Thyroid gland (tissue), 4 donors: ENCODE data around the gene MSH5.

Experiments used
- POLR2A ChIP-seq, 2 donors: fragments of 450-650 bp; IDR thresholded peaks; one replicate each; pipeline ENCODE4 v1.6.1; 2017; ENCODE audit warnings: antibody characterized with exemption in 2 of 2, mild to moderate bottlenecking in 2 of 2, moderate library complexity in 1 of 2
- TF ChIP-seq, protein P1 (sequence below), 6 experiments: fragments of 200-600 bp in 3 of 6; fragments of 450-650 bp in 3 of 6; sonication (generic) in 3 of 6; IDR thresholded peaks; one replicate each; pipeline ENCODE4 v1.5.1; 2016 to 2019; ENCODE audit warnings: antibody characterized with exemption in 6 of 6, mild to moderate bottlenecking in 2 of 6, inconsistent platforms in 1 of 6, moderate library complexity in 1 of 6

DNA sequence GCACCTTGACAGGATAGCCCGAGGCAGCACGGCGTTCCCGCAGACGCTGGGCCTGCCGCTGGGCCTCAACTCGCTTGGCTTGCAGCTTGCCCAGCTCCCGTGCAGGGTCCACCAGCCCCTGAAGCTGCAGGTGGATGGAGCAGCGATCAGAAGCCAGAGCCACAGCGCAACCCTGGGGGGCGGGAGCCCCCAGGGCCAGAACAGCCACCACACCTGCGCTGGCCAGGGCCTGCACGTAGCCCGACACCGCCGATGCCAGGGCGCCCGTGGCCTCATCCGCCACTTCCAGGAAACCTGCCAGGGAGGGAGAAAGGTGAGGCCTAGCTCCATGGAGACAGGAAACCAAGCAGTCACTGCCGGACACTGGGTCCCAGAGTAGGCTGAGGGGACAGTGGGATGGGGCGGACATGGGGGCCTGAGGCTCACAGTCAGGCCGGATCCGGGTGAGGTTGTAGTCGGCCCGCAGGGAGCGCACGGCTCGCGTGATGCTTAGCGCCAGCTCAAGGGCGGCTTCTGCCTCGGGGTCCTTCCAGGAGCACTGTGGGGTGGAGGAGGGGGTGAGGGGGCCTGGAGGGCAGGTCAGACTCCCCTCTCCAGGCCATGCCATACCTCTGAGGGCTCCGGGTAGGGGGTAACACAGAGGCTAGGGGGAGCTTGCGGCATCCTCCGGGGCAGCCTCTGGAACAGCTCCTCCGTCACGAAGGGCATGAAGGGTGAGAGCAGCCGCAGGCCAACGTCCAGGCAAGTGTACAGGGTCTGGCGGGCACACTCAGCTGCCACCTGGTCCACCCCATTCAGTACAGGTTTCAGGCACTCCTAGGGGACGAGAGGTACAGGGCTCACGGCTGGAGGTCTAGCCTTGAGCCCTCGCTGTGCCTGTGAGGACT, 39.4 kb downstream of the MSH5 start:
- no peak for TF ChIP-seq POLR2A (IDR thresholded peaks at IDR 0.05)
- TF ChIP-seq, protein P1, sequence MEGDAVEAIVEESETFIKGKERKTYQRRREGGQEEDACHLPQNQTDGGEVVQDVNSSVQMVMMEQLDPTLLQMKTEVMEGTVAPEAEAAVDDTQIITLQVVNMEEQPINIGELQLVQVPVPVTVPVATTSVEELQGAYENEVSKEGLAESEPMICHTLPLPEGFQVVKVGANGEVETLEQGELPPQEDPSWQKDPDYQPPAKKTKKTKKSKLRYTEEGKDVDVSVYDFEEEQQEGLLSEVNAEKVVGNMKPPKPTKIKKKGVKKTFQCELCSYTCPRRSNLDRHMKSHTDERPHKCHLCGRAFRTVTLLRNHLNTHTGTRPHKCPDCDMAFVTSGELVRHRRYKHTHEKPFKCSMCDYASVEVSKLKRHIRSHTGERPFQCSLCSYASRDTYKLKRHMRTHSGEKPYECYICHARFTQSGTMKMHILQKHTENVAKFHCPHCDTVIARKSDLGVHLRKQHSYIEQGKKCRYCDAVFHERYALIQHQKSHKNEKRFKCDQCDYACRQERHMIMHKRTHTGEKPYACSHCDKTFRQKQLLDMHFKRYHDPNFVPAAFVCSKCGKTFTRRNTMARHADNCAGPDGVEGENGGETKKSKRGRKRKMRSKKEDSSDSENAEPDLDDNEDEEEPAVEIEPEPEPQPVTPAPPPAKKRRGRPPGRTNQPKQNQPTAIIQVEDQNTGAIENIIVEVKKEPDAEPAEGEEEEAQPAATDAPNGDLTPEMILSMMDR (IDR thresholded peaks at IDR 0.05) = no peak
